Measurements from ENCODE around the gene FRMD1.

FRMD1 gene

GRCh38 chr6:168029459-168030217 lies 49.4 kb downstream of the FRMD1 start:
- DNase-seq (ENCODE audit: low read depth in 2 of 2, low spot score in 1 of 2) = no peak

DNA sequence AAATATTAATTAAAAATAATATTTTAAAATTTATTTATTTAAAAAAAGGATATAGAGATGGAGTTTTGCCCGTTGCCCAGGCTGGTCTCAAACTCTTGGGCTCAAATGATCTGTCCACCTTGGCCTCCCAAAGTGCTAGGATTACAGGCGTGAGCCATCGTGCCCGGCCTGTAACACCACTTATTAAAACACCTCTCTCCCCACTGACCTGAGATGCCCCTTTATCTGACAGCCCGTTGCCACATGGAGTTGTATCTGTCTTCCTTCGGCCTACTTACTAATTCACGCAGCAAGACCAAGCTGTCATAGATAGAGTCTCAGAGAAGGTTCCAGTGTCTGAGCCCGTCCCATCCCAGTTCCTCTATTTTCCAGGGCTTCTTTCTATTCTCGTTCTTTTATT lies 50.8 kb downstream of the FRMD1 start:
- no peak for DNase-seq (ENCODE audit: low read depth in 2 of 2, low spot score in 1 of 2)

DNA sequence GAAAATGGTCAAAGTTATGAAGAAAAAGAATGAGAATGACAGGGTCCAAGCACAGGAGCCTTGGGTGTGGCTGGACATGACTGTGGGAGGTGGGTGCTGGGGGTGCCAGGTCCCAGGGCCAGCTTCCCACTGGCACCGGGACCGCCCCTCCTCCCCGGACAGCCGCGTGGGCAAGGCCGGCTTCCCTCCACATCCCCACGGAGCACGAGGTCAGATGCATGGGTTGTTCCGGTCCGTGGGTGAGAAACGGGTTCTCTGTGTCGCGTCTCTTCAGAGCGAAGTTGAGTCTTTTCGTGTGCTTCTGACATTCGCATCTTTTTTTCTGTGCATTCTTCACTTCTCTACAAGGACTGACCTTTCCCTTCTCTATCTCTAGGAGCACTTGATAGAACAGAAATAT lies 51.5 kb downstream of the FRMD1 start:
- no peak for DNase-seq (ENCODE audit: low read depth in 2 of 2, low spot score in 1 of 2)

- DNase-seq (ENCODE audit: low read depth in 2 of 2, low spot score in 1 of 2) = no peak
Measured at GRCh38 chr6:168026925-168027324, 52.1 kb downstream of the FRMD1 start.

- no peak for DNase-seq (ENCODE audit: low read depth in 2 of 2, low spot score in 1 of 2)
Measured at GRCh38 chr6:168025831-168026710, 52.9 kb downstream of the FRMD1 start.

DNA sequence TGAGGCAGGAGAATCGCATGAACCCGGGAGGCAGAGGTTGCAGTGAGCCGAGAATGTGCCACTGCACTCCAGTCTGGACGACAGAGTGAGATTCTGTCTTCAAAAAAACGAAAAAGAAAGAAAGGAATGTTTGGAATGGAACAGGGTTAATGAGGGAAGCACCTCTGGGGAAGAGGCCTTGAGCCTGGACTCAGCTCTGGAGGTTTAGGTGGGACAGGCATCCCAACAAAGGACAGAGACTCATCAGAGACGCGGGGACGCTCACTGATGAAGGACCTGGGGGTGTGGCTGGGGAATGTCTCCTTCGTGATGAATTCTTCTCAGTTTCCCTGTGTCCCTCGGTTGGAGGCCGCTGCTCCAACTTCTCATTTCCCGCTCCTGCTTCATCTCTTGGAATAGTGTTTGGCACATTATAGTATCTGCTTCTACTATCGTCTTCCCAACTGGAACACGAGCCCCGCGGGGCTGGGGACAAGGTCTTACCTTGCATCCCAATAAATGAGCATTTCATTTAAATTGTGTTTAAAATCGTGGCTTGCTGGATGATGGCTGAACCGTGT lies 54.0 kb downstream of the FRMD1 start:
- DNase-seq (ENCODE audit: low read depth in 2 of 2, low spot score in 1 of 2) = no peak

DNA sequence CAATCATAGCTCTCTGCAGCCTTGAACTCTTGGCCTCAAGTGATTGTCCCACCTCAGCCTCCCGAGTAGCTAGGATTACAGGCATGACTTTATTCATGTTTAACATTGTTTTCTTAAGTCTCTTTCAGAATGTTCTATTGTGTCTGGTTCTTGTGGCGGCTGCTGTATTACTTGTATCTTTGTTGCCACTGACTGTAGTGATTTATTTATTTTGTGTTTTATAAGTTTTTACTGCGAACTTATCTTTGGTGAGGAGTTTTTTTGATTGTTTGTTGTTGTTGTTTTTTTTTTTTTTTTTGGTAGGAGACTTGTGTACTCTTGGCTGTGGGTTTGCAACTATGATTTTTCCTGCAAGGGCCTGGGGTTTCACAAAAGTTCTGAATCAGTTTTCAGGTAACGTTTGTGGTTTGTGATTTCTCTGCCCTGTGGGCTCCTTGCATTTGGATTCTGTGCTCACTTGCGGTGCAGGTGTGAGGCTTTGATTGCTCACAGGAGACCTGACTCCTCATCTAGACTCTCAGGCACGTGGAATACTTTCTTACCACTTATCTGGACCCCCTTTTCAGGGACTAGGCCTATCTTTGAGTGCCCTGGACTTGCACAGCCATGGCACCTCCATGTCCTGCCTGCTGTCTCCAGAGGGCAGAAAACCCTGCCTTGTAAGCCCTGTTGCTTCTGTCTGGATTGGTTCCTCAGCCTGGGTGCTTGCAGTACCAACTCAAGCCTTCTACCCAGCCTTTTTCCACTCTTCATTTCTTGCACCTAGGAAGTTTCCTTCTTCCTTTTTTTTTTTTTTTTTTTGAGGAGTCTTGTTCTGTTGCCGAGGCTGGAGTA lies 56.3 kb downstream of the FRMD1 start:
- DNase-seq (ENCODE audit: low read depth in 2 of 2, low spot score in 1 of 2) = no peak

DNA sequence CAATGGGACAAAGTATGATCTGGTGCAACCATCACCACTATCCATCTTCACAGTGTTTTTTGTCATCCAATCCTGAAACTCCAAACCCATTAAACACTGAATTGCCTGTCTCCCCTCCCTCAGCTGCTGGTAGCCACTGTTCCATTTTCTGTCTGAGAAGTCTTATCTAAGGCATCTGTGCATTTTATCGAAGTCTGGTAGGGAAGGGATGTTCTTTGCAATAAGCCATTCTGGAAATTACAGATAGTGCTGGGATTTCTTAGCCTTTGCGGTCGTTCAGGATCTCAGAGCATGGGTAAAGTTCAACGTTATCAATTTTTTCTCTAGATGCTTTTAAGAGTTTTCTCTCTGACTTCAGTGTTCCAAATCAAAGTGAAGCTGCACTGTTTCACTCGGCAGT lies 57.4 kb downstream of the FRMD1 start:
- DNase-seq (ENCODE audit: low read depth in 2 of 2, low spot score in 1 of 2) = no peak

GRCh38 chr6:168020242-168020641 lies 58.8 kb downstream of the FRMD1 start:
- no peak for DNase-seq (ENCODE audit: low read depth in 2 of 2, low spot score in 1 of 2)

DNA sequence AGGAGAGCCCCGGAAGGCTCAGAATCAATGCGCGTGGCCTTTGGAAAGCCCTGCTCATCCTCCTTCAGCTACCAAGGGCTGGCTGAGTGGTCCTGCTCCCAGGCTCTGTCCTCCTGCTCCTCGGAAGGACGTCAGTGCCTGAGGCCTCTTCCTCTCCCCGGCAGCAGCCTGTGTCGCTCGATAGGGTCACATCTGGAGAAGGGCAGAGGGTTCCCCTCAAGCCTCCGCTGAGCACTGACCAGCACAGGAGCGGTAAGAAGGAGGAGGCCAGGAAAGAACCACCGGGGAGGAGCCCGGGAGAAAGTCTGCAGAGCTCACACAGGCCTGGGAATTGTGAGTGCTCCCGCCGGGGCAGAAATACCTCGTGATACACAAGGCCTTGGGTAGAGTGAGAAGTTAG lies 60.3 kb downstream of the FRMD1 start:
- DNase-seq (ENCODE audit: low read depth in 2 of 2, low spot score in 1 of 2) = no peak

GRCh38 chr6:168017629-168018028 lies 61.4 kb downstream of the FRMD1 start:
- no peak for DNase-seq (ENCODE audit: low read depth in 2 of 2, low spot score in 1 of 2)

DNA sequence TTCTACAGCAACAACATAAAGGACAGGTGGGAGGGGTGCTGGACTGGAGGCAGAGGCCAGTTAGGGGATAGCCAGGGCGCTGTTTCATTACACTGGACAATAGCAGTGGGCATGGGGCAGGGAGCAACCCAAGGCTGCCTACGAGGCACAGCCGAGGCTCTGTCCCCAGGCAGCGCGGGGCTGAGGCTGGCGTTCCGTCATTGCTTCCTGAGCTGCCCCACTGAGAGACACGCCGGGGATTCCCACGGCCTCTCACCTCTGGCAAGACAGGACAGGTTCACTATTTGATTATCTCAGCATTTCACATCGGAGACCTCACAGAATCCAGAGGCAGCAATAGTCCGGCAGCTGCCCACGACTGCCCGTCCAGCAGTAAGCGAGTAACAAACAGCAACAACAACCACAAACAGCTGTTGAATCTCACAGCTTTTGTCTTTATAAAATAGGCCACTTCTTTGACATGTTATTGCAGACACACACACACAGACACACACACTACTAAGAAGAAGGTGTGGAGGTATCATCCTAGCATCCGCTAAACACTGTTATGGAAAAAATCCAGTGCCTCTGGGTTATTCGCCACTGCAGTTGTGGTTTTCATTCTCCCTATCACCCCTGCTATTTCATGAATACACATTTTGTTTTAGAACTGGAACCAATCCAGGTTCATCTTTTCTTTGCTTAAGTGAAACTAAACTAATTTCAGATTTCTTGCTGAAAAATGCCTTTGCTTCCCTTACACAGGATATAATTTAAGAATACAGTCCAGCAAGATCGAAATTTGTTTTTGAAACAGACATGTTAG lies 62.1 kb downstream of the FRMD1 start:
- no peak for DNase-seq (ENCODE audit: low read depth in 2 of 2, low spot score in 1 of 2)

DNA sequence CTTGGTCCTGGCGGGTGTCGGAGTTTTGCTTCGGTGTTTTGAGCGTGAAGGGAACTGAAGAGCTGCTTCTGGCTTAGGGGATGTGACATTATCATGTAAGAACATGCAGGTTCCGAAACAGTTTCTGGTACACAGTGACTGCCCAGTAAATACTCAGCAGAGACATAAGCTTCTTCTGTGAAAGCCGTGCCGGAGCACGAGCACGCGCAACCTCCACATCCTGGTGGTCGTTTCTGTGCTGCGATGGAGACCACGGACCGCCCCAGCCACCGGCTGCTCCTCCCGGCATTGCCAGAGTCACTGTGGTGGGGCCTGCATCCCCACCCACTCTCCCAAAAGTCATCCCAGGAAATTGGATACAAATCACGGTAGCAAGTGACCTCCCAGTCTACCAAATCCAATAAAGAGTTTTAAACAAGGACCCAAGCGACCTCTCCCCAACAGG lies 62.8 kb downstream of the FRMD1 start:
- no peak for DNase-seq (ENCODE audit: low read depth in 2 of 2, low spot score in 1 of 2)

DNA sequence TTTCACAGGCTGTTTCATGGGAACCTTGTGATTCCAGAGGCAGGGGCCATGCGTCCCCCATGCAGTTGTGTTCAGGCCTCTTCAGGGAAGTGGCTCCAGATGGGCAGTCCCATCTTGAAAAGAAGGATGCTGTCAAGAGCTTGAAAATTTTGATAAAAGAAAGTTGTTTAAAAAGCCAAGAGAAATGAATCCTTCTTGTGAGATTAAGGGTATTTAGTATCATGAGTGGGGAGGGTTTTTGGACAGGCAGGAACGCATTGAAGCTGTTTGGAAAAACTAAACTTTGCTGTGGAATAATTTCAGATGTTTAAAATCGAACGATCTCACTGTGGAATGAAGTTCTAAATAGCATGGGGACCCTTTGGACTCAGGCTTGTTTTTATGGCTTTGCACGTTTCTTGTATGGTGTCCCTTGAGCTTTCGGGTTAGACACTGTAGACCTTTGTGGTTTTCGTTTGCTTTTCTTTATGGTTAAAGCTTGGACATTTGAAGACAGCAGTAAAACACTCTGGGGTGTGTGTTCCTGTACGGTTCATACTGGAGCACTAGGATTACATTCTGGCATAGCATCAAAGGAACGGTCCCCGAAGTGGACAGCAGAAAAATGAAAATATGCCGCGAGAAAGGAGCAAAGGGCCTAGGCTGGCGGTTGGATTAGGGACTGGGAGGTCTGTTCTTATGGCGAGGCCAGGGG lies 63.4 kb downstream of the FRMD1 start:
- no peak for DNase-seq (ENCODE audit: low read depth in 2 of 2, low spot score in 1 of 2)

GRCh38 chr6:168015009-168015408 lies 64.0 kb downstream of the FRMD1 start:
- no peak for DNase-seq (ENCODE audit: low read depth in 2 of 2, low spot score in 1 of 2)

GRCh38 chr6:168014428-168014827 lies 64.6 kb downstream of the FRMD1 start:
- no peak for DNase-seq (ENCODE audit: low read depth in 2 of 2, low spot score in 1 of 2)

- DNase-seq (ENCODE audit: low read depth in 2 of 2, low spot score in 1 of 2) = no peak
Measured at GRCh38 chr6:168013250-168013915, 65.6 kb downstream of the FRMD1 start.

- no peak for DNase-seq (ENCODE audit: low read depth in 2 of 2, low spot score in 1 of 2)
Measured at GRCh38 chr6:168012431-168013249, 66.4 kb downstream of the FRMD1 start.

Measured in stimulated activated CD8-positive, alpha-beta memory T cell treated with anti-CD3 and anti-CD28 coated beads, Interleukin-4, amount 100 ng/mL, for 4 hours (primary cell).